ENCODE measurements around the gene CTBP1.
A peak's percentile ranks its signal among the peaks of the same experiment; 100 is the strongest.

CTBP1 gene

GRCh38 chr4:1221155-1221870 is 27.6 kb downstream of the CTBP1 start:
- DNase-seq, result no peak

GRCh38 chr4:1220566-1220965 is 28.4 kb downstream of the CTBP1 start:
- DNase-seq, result no peak

- no peak for DNase-seq
Measured at GRCh38 chr4:1219566-1219950, 29.4 kb downstream of the CTBP1 start.

GRCh38 chr4:1218634-1219565 is 30.0 kb downstream of the CTBP1 start:
- no peak for DNase-seq

GRCh38 chr4:1217366-1217765 is 31.6 kb downstream of the CTBP1 start:
- DNase-seq, result no peak

- DNase-seq, result peak; percentile 37 to 63
Measured at GRCh38 chr4:1216869-1217294, 32.0 kb downstream of the CTBP1 start.

- no peak for DNase-seq
Measured at GRCh38 chr4:1216076-1216614, 32.8 kb downstream of the CTBP1 start.

GRCh38 chr4:1215141-1216075 is 33.5 kb downstream of the CTBP1 start:
- DNase-seq, result no peak

GRCh38 chr4:1214101-1215095 is 34.5 kb downstream of the CTBP1 start:
- DNase-seq, result no peak

GRCh38 chr4:1213336-1213995 is 35.5 kb downstream of the CTBP1 start:
- DNase-seq, result no peak

- DNase-seq, result no peak
Measured at GRCh38 chr4:1212546-1213335, 36.2 kb downstream of the CTBP1 start.

GRCh38 chr4:1211891-1212545 is 36.9 kb downstream of the CTBP1 start:
- no peak for DNase-seq

GRCh38 chr4:1211371-1211770 is 37.6 kb downstream of the CTBP1 start:
- no peak for DNase-seq

GRCh38 chr4:1210971-1211370 is 38.0 kb downstream of the CTBP1 start:
- no peak for DNase-seq

- DNase-seq, result no peak
Measured at GRCh38 chr4:1210241-1210841, 38.6 kb downstream of the CTBP1 start.

- no peak for DNase-seq
Measured at GRCh38 chr4:1209821-1210220, 39.1 kb downstream of the CTBP1 start.

GRCh38 chr4:1208970-1209704 is 39.8 kb downstream of the CTBP1 start:
- no peak for DNase-seq

Data from stimulated activated CD4-positive, alpha-beta T cell treated with anti-CD3 and anti-CD28 coated beads, Interleukin-2, amount 100 ng/mL, for 48 hours (primary cell).